Endometrium (tissue), 2 donors: ENCODE measurements around the gene CD177.
"Not testable (repeated sequence)": the region's sequence is repeated elsewhere in the genome, so short reads cannot be mapped to it uniquely, and the experiment has no call there.

Source experiments
- FAIRE-seq: peaks from 2 replicates; lab custom pipeline; 2012; peaks lifted over from hg19 to GRCh38; lab: Jason Lieb, UNC
- donor health status: control.
- donor health status: control.

CD177 gene

DNA sequence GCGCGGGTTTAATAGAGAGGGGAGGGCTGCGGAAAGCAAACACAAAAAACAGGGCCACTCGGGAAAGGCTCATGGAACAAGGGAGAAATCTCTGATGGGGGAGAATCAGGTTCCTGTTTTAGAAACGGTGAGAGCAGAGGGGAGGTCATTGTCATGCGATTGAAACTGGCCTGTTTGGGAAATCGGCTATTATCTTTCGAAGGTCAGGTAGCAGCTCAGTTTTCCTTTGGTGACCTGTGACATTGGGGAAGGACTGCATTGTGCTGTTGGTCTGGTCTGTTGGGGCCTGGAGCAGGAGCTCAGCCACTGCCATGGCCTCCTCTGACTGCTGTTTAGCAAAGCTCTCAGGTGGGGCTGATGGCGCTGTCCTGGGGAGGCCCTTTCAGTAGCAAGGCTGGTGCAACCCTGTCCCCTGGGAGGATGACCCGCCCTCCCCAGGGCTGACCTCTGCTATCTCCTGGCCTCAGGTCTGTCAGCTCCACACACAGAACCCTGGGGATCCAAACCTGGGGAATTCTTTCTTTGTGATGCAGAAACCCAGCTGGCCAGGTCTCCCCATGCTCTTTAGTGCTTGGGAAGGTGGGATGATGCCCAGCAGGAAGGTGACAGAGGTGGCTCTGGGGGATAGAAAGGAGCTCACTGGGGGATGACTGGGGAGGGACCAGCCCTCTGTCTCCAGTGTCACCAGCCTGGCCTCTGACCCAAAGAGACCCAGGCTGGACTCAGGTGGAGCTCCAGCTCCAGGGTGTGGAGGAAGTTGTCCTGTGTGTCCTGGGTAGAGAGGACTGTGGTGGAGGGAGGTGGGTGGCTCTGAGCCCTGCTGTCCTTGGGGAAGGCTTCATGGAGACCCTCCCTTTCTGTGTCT is 21.2 kb upstream of the CD177 start:
- no peak for FAIRE-seq

GRCh38 chr19:43336508-43336907 is 17.0 kb upstream of the CD177 start:
- FAIRE-seq: not testable (repeated sequence)

GRCh38 chr19:43337737-43338136 is 15.7 kb upstream of the CD177 start:
- no peak for FAIRE-seq

- FAIRE-seq: no peak
These were observed 15.0 kb upstream of the CD177 start for GRCh38 chr19:43338530-43338929.

- not testable (repeated sequence) for FAIRE-seq
These were observed 14.1 kb upstream of the CD177 start for GRCh38 chr19:43339243-43339930.

GRCh38 chr19:43340101-43340500 is 13.4 kb upstream of the CD177 start:
- FAIRE-seq: not testable (repeated sequence)

- not testable (repeated sequence) for FAIRE-seq
These were observed 12.4 kb upstream of the CD177 start for GRCh38 chr19:43341098-43341497.

GRCh38 chr19:43342104-43342503 is 11.4 kb upstream of the CD177 start:
- not testable (repeated sequence) for FAIRE-seq

DNA sequence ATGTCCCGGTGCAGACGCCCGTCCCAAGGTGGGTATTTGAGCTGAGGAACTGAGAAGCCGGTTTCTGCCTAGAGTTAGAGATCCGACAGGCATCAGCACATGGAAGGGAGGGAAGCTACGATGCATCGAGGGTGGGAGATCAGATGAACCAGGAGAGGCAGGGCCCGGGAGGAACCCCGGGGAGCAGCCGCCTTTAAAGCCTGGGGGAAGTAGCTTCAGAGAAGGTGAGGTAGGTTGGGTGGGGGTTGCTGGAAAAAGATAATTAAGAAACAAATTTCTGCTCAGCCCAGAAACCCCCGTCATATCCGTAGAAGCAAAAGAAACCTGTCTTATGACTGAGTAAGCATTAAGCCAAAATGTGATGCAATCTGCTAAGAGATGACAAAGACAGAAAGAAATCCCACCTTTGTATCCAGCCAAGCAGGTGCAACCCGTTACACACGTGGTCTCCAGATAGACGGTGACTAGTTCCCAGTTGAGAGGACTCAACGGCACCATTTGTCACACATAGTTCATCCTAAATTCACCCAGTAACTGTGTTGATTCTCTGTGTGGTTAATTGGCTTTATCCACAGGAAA is 9.1 kb upstream of the CD177 start:
- FAIRE-seq: not testable (repeated sequence)

- not testable (repeated sequence) for FAIRE-seq
These were observed 3.7 kb upstream of the CD177 start for GRCh38 chr19:43349813-43350212.

GRCh38 chr19:43351998-43352746 is 1.3 kb upstream of the CD177 start:
- no peak for FAIRE-seq

DNA sequence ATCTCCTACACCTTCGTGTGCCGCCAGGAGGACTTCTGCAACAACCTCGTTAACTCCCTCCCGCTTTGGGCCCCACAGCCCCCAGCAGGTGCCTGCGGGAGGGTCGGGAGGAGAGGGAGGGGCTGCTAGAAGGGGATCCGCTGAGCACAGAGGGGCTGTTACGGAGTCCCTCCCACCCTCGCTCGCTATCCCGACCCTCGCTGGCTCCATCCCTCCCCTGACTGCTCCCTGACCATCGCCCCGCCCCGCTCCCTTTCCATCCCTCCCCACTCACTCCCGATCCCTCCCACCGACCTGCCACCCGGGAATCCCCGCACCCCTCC is 780 bp downstream of the CD177 start:
- no peak for FAIRE-seq

- not testable (repeated sequence) for FAIRE-seq
These were observed 3.3 kb downstream of the CD177 start for GRCh38 chr19:43356749-43357148.

GRCh38 chr19:43362179-43362578 is 8.7 kb downstream of the CD177 start:
- FAIRE-seq: no peak

DNA sequence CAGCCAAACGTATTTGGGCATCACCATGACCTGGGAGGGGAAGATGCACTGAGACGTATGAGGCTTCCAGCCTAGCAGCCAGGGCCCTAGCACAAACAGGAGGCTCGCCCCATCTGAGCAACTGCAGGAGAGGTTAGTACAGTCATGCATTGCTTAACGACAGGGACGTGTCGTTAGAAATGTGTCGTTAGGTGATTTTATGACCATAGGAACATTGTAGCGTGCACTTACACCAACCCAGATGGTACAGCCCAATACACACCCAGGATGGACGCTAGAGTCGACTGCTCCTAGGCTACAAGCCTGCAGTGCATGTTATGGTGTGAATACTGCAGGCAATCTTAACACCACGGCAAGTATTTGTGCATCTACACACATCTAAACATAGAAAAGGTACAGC is 9.3 kb downstream of the CD177 start:
- no peak for FAIRE-seq

DNA sequence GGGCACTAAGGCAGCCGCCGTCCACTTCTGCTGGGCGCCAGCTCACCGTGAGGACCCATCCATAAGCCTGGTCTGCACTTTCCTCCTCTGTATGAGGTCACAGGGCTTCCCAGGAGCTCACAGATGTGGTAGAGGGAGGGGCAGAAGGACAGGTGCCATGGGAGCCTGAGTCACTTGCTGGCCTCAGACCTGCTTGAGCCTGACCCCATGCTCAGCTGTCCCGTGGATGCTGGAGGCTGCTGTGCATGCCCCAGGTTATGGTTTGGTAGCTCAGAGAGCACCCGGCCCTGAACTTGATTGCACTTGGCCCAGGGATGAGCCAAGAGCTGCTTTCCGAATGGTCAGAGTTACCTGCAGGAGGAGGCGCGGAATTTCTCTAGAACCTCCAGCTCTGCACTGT is 12.2 kb downstream of the CD177 start:
- FAIRE-seq: not testable (repeated sequence)

DNA sequence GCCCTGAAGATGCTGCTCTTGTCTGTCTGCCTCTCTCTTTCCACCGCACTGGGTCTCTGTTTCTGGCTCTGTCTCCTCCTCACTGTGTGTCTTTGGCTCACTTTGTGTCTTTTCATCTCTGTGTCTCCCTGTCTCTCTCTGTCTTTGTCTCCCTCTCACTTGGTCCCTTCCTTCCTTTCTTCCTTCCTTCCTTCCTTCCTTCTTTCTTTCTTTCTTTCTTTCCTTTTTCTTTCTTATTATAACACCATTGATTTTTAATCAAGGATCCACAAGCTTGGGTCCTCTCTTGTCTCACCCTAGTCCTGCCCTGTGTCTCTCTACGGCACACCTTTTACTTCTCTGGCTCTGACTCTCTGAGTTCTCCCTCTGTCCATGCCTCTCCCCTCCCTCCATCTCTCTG is 14.3 kb downstream of the CD177 start:
- no peak for FAIRE-seq

- not testable (repeated sequence) for FAIRE-seq
These were observed 15.4 kb downstream of the CD177 start for GRCh38 chr19:43368897-43369296.

DNA sequence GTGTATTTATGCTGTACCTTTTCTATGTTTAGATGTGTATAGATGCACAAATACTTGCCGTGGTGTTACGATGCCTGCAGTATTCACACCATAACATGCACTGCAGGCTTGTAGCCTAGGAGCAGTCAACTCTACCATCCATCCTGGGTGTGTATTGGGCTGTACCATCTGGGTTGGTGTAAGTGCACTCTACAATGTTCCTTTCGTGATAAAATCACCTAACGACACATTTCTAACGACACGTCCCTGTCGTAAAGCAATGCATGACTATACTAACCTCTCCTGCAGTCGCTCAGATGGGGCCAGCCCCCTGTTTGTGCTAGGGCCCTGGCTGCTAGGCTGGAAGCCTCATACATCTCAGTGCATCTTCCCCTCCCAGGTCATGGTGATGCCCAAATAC is 18.4 kb downstream of the CD177 start:
- no peak for FAIRE-seq

DNA sequence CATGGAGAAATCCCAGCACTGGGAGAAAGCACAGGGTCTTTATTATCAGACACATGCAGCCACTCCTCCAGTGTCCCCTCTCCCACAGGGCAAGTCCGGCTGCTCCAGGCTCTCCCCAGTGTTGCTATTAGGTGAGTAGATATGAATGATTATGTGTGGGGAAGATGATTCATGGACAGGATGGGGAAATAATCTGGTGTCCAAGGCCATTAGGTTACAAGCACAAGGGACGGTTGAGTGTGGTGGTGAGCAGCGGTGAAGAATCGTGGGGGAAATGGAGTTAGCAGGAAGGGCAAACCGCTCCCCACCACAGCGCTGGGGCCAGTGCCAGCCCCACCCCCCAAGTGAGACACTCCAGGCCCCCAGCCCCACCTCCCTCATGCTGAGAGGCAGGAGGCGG is 19.0 kb downstream of the CD177 start:
- no peak for FAIRE-seq

DNA sequence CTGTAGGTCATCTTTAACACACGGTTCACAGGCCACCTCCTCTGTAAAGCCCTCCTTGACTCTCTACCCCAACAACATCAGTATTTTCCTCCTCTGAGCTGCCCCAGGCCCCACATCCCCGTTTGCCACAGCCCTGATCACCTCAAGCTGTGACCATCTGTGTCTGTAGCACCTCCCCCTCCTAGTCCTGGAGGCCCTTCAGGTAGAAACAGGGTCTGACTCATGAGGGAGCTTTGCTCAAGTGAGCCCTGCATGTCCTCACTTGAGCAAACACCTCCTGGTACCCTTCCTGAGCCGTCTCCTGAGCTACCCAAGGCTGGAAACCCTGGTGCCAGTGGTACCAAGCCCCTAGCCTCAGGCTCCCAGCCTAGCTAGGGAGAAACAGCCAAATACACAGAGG is 24.1 kb downstream of the CD177 start:
- FAIRE-seq: not testable (repeated sequence)

DNA sequence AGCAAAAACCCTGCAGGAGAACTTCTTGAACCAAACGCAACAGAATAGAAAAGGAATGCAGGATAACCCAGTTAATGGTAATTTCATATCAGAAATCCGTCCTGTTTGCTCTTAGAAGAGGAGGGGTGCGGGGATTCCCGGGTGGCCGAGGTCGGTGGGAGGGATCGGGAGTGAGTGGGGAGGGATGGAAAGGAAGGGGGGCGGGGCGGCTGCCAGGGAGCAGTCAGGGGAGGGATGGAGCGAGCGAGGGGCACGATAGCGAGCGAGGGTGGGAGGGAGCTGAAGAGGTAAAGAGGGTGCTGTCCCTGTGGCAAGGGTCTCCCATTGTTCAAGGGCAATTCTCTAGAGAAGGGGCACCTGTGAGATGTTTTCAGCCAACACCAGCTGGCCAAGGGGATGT is 26.5 kb downstream of the CD177 start:
- no peak for FAIRE-seq
